ENCODE data around the gene KAZN. TPM values are rescaled to one million over a fixed set of nuclear protein-coding genes. Genes with fewer than 3 reads are reported as not detected.

The KAZN gene
- polyA plus RNA-seq, 1 donor from 2014 or later: 20.6 TPM

- H2AFZ ChIP-seq (ENCODE audit: low read depth, low read length): no peak overlapping the region
- peaks cover 6% of the 10 kb centered on the region for H3K27me3 ChIP-seq (ENCODE audit: insufficient read depth, low read depth, low read length)
- H3K9ac ChIP-seq (ENCODE audit: low read length): no peak overlapping the region
- no peaks in the 10 kb centered on the region for H4K20me1 ChIP-seq (ENCODE audit: insufficient read depth)
- no peak for TF ChIP-seq EP300 (conservative IDR thresholded peaks at IDR 0.05; ENCODE audit: poor library complexity, severe bottlenecking)
- TF ChIP-seq EZH2 (IDR thresholded peaks at IDR 0.05; ENCODE audit: borderline replicate concordance, insufficient read depth, low read length, poor library complexity, severe bottlenecking): no peak
- TF ChIP-seq SMC3 (conservative IDR thresholded peaks at IDR 0.05; ENCODE audit: poor library complexity): no peak
- no peaks in the 10 kb centered on the region for H3K9me2 ChIP-seq (ENCODE audit: insufficient read depth, low read length)
- H3K36me3 ChIP-seq (ENCODE audit: insufficient read depth, low read length): no peaks in the 10 kb centered on the region
- no peak overlapping the region for H3K4me2 ChIP-seq (ENCODE audit: low read length)
- H3F3A ChIP-seq (ENCODE audit: insufficient read depth, low read length, poor library complexity, severe bottlenecking): no peaks in the 10 kb centered on the region
- H3K27ac ChIP-seq (ENCODE audit: low read length): no peak overlapping the region
- H3K79me2 ChIP-seq (replicated peaks; ENCODE audit: insufficient read depth, low read length): no peaks in the 10 kb centered on the region
- H3K4me3 ChIP-seq (ENCODE audit: low read length): no peak overlapping the region
- no peaks in the 10 kb centered on the region for H3K9me3 ChIP-seq (ENCODE audit: low read length)
Observed at GRCh38 chr1:15146142-15146680, 547.7 kb downstream of the KAZN start.

GRCh38 chr1:15146971-15147376 is 548.5 kb downstream of the KAZN start:
- no peaks in the 10 kb centered on the region for H3F3A ChIP-seq (ENCODE audit: insufficient read depth, low read length, poor library complexity, severe bottlenecking)
- no peak overlapping the region for H3K4me2 ChIP-seq (ENCODE audit: low read length)
- no peak overlapping the region for H2AFZ ChIP-seq (ENCODE audit: low read depth, low read length)
- no peaks in the 10 kb centered on the region for H3K9me3 ChIP-seq (ENCODE audit: low read length)
- no peaks in the 10 kb centered on the region for H3K79me2 ChIP-seq (replicated peaks; ENCODE audit: insufficient read depth, low read length)
- H3K27me3 ChIP-seq (ENCODE audit: insufficient read depth, low read depth, low read length): peaks cover 14% of the 10 kb centered on the region
- H3K36me3 ChIP-seq (ENCODE audit: insufficient read depth, low read length): no peaks in the 10 kb centered on the region
- TF ChIP-seq TAF1 (IDR thresholded peaks at IDR 0.05; ENCODE audit: low read depth) (no peak), RAD21 (conservative IDR thresholded peaks at IDR 0.05) (no peak), POLR2AphosphoS5 (IDR thresholded peaks at IDR 0.05) (no peak), EP300 (conservative IDR thresholded peaks at IDR 0.05; ENCODE audit: poor library complexity, severe bottlenecking) (no peak), EZH2 (IDR thresholded peaks at IDR 0.05; ENCODE audit: borderline replicate concordance, insufficient read depth, low read length, poor library complexity, severe bottlenecking) (no peak), REST (IDR thresholded peaks at IDR 0.05; ENCODE audit: borderline replicate concordance) (no peak), SMC3 (conservative IDR thresholded peaks at IDR 0.05; ENCODE audit: poor library complexity) (no peak), CTCF (IDR thresholded peaks at IDR 0.05; ENCODE audit: poor library complexity, severe bottlenecking) (no peak), MXI1 (conservative IDR thresholded peaks at IDR 0.05; ENCODE audit: poor library complexity, severe bottlenecking) (no peak)
- no peak overlapping the region for H3K27ac ChIP-seq (ENCODE audit: low read length)
- H3K9me2 ChIP-seq (ENCODE audit: insufficient read depth, low read length): no peaks in the 10 kb centered on the region
- no peak overlapping the region for H3K4me3 ChIP-seq (ENCODE audit: low read length)
- no peak overlapping the region for H3K9ac ChIP-seq (ENCODE audit: low read length)
- H4K20me1 ChIP-seq (ENCODE audit: insufficient read depth): no peaks in the 10 kb centered on the region
